SK-N-MC (cell line): ENCODE measurements around the gene ATP2B2.

Experiments
- DNase-seq: peaks from one replicate; pipeline ENCODE4 v3.0.0-alpha.2; 2011; ENCODE audit warnings: low read depth, low spot score
- H3K27ac ChIP-seq: fragments of 200-600 bp; sonication (generic); 2 replicates; pipeline ENCODE4 v1.5.1; 2016; ENCODE audit warnings: mixed run types
- H3K36me3 ChIP-seq: fragments of 200-600 bp; sonication (generic); 2 replicates; pipeline ENCODE4 v1.6.1; 2017; ENCODE audit warnings: antibody characterized with exemption, low read length, mixed read lengths; ENCODE audit not compliant: insufficient read depth
- H3K4me3 ChIP-seq: fragments of 200-600 bp; sonication (generic); 2 replicates; pipeline ENCODE4 v1.5.1; 2016
- H3K9ac ChIP-seq: fragments of 200-600 bp; sonication (generic); 2 replicates; pipeline ENCODE4 v1.8.0; 2017; ENCODE audit warnings: mixed run types, mixed read lengths; ENCODE audit not compliant: insufficient read length
- H3K9me3 ChIP-seq: fragments of 200-600 bp; sonication (generic); 2 replicates; pipeline ENCODE4 v1.6.1; 2017; ENCODE audit warnings: low read depth, mild to moderate bottlenecking, antibody characterized with exemption, low read length, moderate library complexity, mixed read lengths
- EZH2 ChIP-seq: fragments of 200-600 bp; sonication (generic); IDR thresholded peaks from one replicate; pipeline ENCODE4 v1.6.1; 2017; ENCODE audit warnings: antibody characterized with exemption
- FOXP2 ChIP-seq: optimal IDR thresholded peaks from 2 replicates; pipeline ENCODE3; 2011; ENCODE audit warnings: mild to moderate bottlenecking, moderate library complexity; ENCODE audit not compliant: insufficient read depth; ENCODE audit errors: extremely low read length, control extremely low read depth
- POLR2AphosphoS5 ChIP-seq: IDR thresholded peaks from 2 replicates; pipeline ENCODE4 v1.6.1; 2012; ENCODE audit warnings: mild to moderate bottlenecking, low read depth, low read length, borderline replicate concordance

The ATP2B2 gene

GRCh38 chr3:10416730-10417300 lies 88.6 kb downstream of the ATP2B2 start:
- no peak overlapping the region for H3K9ac ChIP-seq
- TF ChIP-seq POLR2AphosphoS5 (no peak), EZH2 (no peak), FOXP2 (no peak)

GRCh38 chr3:10413041-10413440 lies 92.3 kb downstream of the ATP2B2 start:
- Histone ChIP-seq H3K9me3 (no peaks in the 10 kb centered on the region), H3K4me3 (no peak overlapping the region), H3K36me3 (no peaks in the 10 kb centered on the region), H3K9ac (no peak overlapping the region), H3K27ac (no peak overlapping the region)
- no peak for TF ChIP-seq EZH2
- TF ChIP-seq POLR2AphosphoS5, result no peak
- no peak for TF ChIP-seq FOXP2
- DNase-seq, result no peak

More at GRCh38 chr3:10416730-10417300, 88.6 kb downstream of the ATP2B2 start:
- H3K36me3 ChIP-seq, result no peaks in the 10 kb centered on the region
- H3K27ac ChIP-seq, result no peak overlapping the region
- no peak overlapping the region for H3K4me3 ChIP-seq
- no peaks in the 10 kb centered on the region for H3K9me3 ChIP-seq
- no peak for DNase-seq

- Histone ChIP-seq H3K9me3 (no peaks in the 10 kb centered on the region), H3K4me3 (no peak overlapping the region), H3K27ac (no peak overlapping the region), H3K9ac (no peak overlapping the region), H3K36me3 (no peaks in the 10 kb centered on the region)
- TF ChIP-seq FOXP2, result no peak
- TF ChIP-seq POLR2AphosphoS5, result no peak
- TF ChIP-seq EZH2, result no peak
- DNase-seq, result no peak
Measured at GRCh38 chr3:10411598-10412332, 93.6 kb downstream of the ATP2B2 start.

GRCh38 chr3:10410383-10411002 lies 94.9 kb downstream of the ATP2B2 start:
- no peaks in the 10 kb centered on the region for H3K36me3 ChIP-seq
- TF ChIP-seq POLR2AphosphoS5 (no peak), EZH2 (no peak), FOXP2 (no peak)
- H3K27ac ChIP-seq, result no peak overlapping the region
- H3K9ac ChIP-seq, result no peak overlapping the region
- DNase-seq, result no peak
- no peaks in the 10 kb centered on the region for H3K9me3 ChIP-seq
- H3K4me3 ChIP-seq, result no peak overlapping the region

- TF ChIP-seq EZH2, result no peak
- no peak for TF ChIP-seq FOXP2
- no peak overlapping the region for H3K27ac ChIP-seq
- no peaks in the 10 kb centered on the region for H3K36me3 ChIP-seq
- H3K9ac ChIP-seq, result no peak overlapping the region
- H3K9me3 ChIP-seq, result no peaks in the 10 kb centered on the region
- H3K4me3 ChIP-seq, result no peak overlapping the region
- DNase-seq, result no peak
Measured at GRCh38 chr3:10408680-10409079, 96.7 kb downstream of the ATP2B2 start.

GRCh38 chr3:10407361-10407760 lies 98.0 kb downstream of the ATP2B2 start:
- Histone ChIP-seq H3K4me3 (no peak overlapping the region), H3K9me3 (no peaks in the 10 kb centered on the region), H3K36me3 (no peaks in the 10 kb centered on the region), H3K9ac (no peak overlapping the region), H3K27ac (no peak overlapping the region)
- no peak for DNase-seq
- TF ChIP-seq FOXP2 (no peak), POLR2AphosphoS5 (no peak), EZH2 (no peak)

- Histone ChIP-seq H3K9ac (no peak overlapping the region), H3K4me3 (no peak overlapping the region), H3K27ac (no peak overlapping the region), H3K36me3 (no peaks in the 10 kb centered on the region), H3K9me3 (no peaks in the 10 kb centered on the region)
- no peak for TF ChIP-seq FOXP2
- no peak for TF ChIP-seq POLR2AphosphoS5
- TF ChIP-seq EZH2, result no peak
- no peak for DNase-seq
Measured at GRCh38 chr3:10406414-10406813, 99.0 kb downstream of the ATP2B2 start.

- H3K9me3 ChIP-seq, result no peaks in the 10 kb centered on the region
- no peaks in the 10 kb centered on the region for H3K36me3 ChIP-seq
- TF ChIP-seq POLR2AphosphoS5 (no peak), FOXP2 (no peak), EZH2 (no peak)
- H3K27ac ChIP-seq, result no peak overlapping the region
- no peak overlapping the region for H3K9ac ChIP-seq
- no peak for DNase-seq
- no peak overlapping the region for H3K4me3 ChIP-seq
Measured at GRCh38 chr3:10405816-10406215, 99.6 kb downstream of the ATP2B2 start.

- no peak for TF ChIP-seq EZH2
- no peak for TF ChIP-seq FOXP2
- TF ChIP-seq POLR2AphosphoS5, result no peak
Measured at GRCh38 chr3:10404876-10405275, 100.5 kb downstream of the ATP2B2 start.

More at GRCh38 chr3:10404876-10405275, 100.5 kb downstream of the ATP2B2 start:
- Histone ChIP-seq H3K27ac (no peak overlapping the region), H3K9ac (no peak overlapping the region), H3K9me3 (no peaks in the 10 kb centered on the region), H3K36me3 (no peaks in the 10 kb centered on the region), H3K4me3 (no peak overlapping the region)
- DNase-seq, result no peak
